Spleen (tissue), 7 donors: ENCODE measurements around the gene CLCNKA.

Source experiments
- CTCF ChIP-seq, 11 experiments: fragments of 200-600 bp in 7 of 11; fragments of 450-650 bp in 4 of 11; sonication (generic) in 4 of 11; IDR thresholded peaks in 8 of 11; conservative IDR thresholded peaks in 3 of 11; 1 replicate in 7 of 11; 2 replicates in 4 of 11; pipeline versions ENCODE4 v1.4.0 to v1.8.0; 2016 to 2021; ENCODE audit warnings: antibody characterized with exemption in 11 of 11, inconsistent platforms in 4 of 11, mild to moderate bottlenecking in 1 of 11
- POLR2AphosphoS5 ChIP-seq, 3 donors: sonication (generic); formaldehyde crosslinking; IDR thresholded peaks; one replicate each; pipeline ENCODE4 v1.5.1; 2017; ENCODE audit warnings: antibody characterized with exemption in 3 of 3
- donor health status: DM: no; HTN: no; CAD: no; lungs with moderate emphysema.
- donor health status: DM: no; HTN: no; CAD: no.
- donor health status: DM: no; HTN: no; CAD: no.

- TF ChIP-seq CTCF (IDR thresholded peaks at IDR 0.05 in 8 of 11, conservative IDR thresholded peaks at IDR 0.05 in 3 of 11) (no peak), POLR2AphosphoS5 (IDR thresholded peaks at IDR 0.05) (no peak)
Observed at GRCh38 chr1:16075337-16076030, 53.6 kb downstream of the CLCNKA start.
